Activated CD8-positive, alpha-beta memory T cell treated with anti-CD3 and anti-CD28 coated beads, Interleukin-2, amount 50 U/mL, for 1 hour (primary cell): Measurements from ENCODE around the gene SMPD1.
A peak's percentile ranks its signal among the peaks of the same experiment; 100 is the strongest.
"Not testable (repeated sequence)": the region's sequence is repeated elsewhere in the genome, so short reads cannot be mapped to it uniquely, and the experiment has no call there.

Experiments used
- DNase-seq: peaks from one replicate; pipeline ENCODE4 v3.0.0-alpha.2; 2020; ENCODE audit errors: extremely low read depth

The SMPD1 gene

DNA sequence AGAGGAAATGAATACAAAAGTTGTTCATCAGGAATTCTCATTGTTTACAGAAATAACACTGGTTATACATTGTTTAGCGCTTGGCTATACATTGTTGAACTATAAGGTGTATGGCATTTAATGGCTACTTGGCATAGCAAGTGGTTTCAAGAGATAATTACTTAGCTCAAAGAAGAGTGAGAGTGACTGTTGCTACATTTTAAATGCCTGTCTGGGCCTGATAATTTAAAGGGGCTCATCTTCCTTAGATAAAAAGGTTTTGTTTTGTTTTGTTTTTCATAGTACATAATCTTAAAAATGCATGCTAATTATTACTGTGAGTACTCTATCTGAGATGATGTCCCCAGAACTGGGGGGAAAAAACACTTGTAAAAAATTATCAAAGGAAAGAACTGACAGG, 1.5 kb upstream of the SMPD1 start:
- DNase-seq = no peak

DNA sequence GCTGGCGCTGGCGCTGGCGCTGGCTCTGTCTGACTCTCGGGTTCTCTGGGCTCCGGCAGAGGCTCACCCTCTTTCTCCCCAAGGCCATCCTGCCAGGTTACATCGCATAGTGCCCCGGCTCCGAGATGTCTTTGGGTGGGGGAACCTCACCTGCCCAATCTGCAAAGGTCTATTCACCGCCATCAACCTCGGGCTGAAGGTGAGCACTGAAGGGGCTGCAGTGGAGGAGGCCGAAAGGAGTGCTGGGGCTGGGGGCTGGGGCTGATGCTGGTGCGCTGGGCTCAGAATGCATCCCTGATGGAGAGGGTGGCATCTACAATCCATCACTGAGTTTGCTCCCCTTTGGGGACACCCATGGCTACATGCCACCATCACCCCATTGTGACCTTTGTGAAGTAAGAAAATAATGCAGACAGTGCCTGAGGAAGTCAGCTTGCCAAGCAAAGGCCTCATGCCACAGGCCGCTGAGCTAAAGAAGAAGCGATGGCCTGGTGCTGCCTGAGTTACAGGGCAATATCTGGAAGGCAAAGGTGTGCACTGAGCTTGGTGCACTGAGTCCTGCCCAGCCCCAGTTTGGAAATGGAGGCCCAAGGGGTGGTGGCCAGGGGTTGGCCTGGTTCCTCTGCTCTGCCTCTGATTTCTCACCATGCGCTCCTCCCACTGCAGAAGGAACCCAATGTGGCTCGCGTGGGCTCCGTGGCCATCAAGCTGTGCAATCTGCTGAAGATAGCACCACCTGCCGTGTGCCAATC, 620 bp downstream of the SMPD1 start:
- DNase-seq = no peak

DNA sequence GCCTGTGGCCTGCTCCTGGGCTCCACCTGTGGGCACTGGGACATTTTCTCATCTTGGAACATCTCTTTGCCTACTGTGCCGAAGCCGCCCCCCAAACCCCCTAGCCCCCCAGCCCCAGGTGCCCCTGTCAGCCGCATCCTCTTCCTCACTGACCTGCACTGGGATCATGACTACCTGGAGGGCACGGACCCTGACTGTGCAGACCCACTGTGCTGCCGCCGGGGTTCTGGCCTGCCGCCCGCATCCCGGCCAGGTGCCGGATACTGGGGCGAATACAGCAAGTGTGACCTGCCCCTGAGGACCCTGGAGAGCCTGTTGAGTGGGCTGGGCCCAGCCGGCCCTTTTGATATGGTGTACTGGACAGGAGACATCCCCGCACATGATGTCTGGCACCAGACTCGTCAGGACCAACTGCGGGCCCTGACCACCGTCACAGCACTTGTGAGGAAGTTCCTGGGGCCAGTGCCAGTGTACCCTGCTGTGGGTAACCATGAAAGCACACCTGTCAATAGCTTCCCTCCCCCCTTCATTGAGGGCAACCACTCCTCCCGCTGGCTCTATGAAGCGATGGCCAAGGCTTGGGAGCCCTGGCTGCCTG, 1.4 kb downstream of the SMPD1 start:
- no peak for DNase-seq

DNA sequence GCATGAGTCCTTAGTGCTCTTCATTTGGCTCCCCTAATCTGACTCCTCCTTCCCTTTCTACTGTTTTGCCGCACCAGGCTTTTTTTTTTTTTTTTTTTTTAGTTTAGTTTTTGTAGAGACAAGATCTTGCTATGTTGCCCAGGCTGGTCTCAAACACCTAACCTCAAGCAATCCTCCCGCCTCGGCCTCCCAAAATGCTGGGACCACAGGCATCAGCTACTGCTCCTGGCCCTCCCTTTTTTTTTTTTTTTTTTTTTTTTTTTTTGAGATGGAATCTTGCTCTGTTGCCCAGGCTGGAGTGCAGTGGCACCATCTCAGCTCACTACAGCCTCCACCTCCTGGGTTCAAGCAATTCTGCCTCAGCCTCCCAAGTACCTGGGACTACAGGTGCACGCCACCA, 2.0 kb downstream of the SMPD1 start:
- DNase-seq = not testable (repeated sequence)

DNA sequence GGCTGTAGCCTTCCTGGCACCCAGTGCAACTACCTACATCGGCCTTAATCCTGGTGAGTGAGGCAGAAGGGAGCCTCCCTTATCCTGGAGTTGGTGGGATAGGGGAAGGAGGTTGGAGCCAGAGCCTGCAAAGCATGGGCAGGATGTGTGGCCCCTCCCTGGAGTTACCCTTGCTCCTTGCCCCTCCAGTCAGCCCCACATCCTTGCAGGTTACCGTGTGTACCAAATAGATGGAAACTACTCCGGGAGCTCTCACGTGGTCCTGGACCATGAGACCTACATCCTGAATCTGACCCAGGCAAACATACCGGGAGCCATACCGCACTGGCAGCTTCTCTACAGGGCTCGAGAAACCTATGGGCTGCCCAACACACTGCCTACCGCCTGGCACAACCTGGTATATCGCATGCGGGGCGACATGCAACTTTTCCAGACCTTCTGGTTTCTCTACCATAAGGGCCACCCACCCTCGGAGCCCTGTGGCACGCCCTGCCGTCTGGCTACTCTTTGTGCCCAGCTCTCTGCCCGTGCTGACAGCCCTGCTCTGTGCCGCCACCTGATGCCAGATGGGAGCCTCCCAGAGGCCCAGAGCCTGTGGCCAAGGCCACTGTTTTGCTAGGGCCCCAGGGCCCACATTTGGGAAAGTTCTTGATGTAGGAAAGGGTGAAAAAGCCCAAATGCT, 3.9 kb downstream of the SMPD1 start:
- DNase-seq = no peak

DNA sequence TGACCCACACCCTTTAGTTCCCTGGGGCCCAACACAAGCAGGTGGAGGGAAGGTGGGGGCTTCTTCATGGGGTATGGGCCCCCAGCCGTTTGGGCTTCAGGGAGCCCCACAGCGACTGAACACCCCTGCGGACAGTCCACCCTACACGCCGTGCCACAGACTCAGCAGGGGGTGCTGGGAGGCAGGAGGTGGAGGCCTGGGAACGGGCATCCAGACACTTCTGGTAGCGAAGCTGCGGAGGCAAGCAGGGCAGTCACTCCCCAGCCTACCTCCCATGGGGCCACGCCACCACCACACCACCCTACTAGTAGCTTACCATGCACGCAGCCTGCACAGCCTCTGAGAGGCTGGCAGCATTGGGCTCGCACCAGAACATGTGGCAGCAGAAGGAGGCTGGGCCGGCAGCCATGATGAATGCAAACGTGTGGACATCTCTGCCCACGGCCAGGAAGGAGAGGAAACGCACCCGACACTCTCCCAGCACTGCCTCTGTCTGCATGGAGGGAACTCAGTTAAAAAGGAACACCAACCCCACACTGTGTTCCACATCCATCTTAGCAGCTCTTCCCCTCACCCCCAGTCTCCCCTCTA, 5.3 kb downstream of the SMPD1 start:
- no peak for DNase-seq

DNA sequence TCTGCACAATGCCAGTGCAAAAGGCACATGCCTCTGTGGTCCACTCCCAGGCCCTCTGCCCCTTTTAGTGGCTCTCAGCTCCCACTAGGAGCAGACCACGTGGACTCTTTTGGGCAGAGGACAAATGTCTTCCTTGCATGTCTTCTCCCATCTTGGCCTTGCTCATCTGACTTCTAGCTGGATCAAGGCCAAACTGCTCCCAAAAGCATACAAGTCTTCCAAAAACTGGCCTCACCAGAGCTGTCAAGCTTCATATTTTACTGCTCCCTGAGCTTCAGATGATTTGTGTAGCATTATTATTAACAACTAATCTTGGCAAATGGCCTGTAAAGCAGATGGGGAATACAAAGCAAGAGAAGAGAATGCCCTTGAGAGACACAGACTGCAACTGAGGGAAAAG, 6.9 kb downstream of the SMPD1 start:
- DNase-seq = no peak

DNA sequence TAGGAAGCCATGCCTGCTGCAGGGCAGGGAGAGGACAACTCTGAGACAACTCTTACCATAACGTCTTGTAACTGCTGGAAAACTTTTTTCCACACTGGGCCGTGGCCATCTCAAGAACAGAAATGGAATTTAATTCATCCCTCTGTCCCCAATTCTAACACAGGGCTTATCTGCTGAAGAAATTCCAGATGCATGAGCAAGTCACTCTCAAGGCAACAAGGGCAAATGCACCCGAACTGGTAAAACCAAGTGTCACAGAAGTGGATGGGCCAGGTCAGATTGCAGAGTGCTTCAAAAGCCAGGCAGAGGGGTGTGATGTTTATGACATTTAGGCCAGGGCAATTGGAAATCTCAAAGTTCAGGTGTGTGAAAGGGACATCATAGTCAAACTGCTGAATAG, 7.4 kb downstream of the SMPD1 start:
- no peak for DNase-seq

DNA sequence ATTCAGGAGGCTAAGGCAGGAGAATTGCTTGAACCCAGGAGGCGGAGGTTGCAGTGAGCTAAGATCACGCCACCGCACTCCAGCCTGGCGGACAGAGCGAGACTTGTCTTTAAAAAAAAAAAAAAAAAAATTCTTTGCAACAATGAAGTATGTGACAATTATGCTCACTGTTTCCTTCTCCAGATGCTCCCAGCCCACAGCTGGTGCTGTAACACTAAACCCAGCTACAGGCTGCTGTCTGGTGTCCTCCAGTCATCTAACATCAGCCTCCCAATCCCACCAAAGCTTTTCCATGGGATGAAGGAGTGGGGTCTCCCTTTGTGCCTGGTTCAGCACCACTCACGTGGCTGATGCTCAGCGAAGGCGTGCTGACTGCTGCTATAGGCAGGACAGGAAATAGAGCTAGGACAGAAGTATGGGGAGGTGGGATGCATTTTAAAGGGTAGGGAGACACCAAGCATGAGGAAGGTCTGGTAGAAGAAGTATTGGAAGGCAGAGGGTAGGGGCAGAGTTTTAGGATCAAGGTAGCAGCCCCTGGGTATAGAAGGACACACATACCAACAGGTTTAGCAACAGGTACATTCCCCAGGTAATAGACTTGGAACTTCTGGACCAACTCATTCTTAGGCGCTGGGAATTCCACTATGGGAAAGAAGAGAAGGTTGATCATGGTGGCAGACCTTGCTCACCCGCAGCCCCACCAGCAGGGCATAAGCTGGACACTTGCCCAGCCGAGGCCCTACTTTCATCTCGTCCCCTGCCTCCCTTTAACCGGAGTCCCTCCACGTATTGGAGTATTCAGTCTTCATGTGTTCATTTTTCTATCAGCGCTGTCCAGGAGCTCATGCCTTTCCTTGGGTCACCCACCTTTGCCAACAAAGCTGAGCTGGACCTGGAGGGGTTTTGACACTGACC, 10.4 kb downstream of the SMPD1 start:
- no peak for DNase-seq

DNA sequence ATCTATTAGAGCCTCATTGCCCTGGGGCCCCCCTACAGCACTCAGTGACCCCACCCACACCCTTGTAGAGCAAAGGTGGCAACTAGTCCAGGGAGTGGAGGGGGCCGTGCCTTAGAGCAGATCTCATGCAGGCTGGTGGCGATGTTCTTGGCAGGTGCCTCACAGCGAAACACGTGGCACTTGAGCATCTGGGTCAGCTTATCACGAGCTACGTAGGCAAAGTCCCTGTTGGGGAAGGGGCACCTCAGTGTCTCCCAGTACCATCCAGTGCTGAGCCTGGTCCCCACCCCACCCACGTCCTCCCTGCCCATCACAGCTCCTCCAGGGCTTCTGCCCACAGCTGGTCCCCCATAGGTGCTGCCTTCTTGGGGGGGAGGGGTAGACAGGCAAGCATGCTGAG, 11.2 kb downstream of the SMPD1 start:
- DNase-seq = no peak

DNA sequence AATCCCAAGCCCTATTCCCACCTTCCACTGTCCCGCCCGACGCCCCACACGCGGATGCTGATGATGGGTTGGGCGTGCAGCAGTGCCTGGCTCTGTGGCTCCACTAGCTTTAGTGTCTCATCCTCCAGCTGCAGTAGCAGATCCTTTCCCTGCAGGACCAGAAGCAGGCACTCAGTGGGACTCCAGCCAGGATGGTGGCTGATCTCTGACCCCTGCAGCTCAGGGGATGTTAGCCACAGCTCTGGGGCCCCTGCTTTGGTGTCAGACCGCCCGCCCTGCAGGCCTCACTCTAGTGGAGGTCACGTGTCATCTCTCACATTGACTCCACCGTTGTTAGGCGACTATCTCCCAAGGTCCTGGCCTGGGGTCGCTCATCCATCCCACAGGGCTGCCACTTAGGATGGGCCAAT, 11.8 kb downstream of the SMPD1 start:
- DNase-seq = no peak

DNA sequence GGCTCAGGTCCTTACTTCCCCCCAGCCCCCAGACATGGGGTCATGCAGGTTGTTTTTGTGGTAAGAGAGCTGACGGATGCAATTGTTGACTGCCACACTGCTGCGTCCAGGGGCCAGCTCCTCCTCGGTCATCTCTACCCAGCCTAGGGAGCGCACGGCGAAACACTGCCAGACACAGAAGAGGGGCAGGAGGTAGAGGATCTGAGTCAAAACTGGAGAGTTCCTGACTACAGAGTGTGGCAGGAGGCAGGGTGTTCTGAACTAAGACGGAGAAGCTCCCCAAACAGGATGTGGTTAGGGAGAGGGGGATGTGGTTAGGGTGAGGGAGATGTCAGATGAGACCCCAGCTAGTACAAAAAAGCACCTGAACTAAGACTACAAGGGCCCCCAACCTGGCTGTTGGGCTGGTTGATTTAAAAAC, 12.3 kb downstream of the SMPD1 start:
- DNase-seq = peak; percentile 61

DNA sequence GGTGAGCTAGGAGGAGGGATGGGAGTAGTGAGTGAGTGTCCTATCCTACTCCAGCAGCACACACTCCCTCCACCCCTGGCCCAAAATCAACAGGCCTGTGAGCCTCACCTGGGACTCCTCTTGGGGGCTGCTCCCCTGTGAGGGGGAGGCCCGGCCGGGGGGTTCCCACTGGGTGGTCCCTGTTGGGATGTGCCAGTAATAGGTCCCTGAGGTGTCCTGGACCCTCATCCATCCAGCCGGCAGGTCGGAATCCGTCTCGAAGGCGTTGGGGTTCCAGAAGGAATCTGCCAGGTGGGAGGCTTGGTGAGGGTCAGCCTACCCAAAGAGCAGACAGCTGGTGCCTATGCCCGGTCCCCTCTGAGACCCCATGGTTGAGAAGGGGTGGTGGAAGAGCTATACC, 13.3 kb downstream of the SMPD1 start:
- no peak for DNase-seq

DNA sequence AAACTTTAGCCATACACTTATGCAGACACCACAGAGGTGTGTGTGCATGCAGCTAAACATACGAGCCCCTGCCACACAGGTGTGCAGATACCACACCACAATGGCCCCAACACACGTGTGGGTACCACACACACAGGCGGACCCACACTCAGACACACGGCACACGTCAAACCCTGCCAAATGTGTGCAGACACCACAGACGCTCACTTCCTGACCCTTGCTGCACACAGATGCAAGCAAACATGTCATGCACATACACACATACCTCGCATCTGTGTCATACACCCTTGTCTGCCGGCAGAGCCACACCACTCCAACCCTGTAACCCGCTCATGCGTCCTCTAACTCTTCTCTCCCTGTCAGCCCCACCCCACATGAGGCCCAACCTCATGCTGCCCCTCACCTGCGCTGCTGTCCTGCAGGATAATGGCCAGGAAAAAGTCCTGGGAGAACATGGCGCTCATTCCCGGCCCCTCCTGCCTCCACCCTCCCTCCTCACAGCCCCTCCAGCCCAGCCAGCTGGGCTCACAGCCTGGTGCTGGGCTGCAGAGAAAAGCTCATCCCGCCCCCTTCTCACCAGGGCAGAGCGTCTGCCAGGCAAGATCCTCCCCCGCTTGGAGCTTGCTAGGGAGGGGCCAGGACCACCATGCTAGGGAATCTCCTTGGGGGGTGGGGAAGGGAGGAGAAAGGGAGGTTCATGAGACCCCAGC, 14.2 kb downstream of the SMPD1 start:
- DNase-seq = no peak

DNA sequence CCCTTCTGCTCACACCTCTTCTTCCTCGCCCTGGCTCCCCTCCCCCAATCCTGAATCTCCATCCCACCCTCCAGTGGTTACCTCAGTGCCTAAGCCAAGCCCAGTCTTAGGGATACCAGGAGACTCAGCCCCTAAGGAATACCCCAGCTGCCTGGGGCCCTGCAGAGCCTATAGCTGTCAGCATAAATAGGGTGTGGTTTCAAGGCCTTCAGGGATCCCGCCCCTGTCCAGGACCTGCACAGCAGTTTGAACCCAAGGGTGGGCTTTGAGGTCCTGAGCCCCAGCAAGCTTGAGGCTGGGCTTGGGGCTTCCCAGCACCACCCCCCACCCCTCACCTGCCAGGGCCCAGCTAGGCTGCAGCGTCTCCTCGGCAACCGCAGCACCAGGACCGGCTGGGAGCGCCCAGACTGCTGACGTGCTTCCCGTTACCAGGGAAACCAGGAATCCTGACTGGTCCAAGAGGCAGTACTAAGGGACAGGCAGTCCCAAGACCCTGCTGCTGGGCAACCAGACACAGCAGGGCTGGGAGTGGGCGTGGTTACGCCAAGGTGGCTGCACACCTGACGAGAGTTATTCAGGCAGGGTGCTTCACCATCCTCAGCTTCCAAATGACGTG, 14.9 kb downstream of the SMPD1 start:
- DNase-seq = no peak

DNA sequence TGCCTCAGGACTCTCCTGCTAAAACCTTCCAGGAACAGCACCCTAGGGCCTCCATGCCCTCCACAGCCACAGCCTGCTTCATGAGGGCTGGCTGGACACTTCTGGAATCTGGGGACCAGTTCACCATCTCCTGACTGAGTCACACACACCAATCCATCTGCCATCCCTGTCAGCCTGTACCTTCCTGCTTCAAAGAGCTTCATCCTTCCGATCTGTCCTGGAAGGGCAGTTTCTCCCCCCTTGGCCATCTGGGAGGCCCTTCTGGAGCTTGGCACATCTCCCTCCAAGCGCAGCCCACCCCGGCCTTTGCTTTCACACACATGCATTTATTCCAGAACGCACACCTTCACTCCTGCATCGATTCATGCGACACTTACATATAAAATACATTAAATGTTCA, 15.6 kb downstream of the SMPD1 start:
- DNase-seq = no peak

DNA sequence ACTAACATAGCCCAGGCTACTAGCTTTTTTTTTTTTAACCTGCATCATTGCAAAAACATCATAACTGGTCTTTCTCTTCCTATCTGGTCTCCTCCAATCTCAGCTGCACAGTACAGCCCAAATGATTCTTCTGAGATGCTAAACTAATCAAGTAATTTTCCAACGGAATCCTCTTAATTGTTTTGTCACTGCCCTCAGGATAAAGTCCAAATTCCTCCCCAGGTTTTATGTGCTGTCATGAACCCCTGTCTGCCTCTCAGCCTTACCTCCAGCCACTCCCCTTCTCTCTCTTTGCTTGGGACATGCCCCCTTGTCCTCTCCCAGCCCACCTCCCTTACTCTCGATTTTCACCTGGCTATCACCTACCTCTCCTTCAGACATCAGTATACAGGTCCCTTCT, 16.1 kb downstream of the SMPD1 start:
- no peak for DNase-seq

DNA sequence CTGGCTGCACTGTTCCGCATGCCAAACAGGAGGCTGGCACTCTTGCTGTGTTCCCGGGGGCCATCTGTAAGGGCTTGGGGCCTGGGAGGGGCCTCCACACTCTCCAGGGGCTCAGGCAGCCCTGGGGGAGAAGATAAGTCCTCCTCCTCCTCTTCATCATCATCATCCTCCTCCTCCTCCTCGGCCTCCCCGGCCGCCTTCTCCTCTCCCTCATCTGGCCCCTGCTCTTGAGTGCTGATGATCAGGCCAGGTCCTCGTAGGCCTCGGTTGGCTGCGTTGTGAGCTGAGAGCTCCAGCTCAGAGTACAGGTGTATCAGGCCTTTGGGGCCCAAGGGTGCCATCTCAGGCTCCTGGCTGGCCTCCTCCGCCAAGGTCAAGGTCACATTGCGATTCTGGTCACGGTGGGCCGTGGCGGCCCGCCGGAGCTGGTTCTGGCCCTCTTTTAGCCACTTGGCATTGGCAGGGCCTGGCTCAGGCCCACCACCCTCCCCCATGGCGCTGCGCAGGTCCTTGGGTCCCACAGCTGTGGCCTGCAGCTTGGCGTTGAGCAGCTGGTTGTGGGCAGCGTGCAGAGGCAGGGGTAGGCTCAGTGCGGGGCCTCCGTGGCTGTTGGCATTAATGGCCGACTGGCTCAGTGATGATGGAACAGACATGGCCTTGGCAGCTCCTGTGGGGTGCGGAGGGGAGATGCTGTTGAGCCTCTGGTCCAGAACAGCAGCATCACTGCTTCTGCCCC, 20.6 kb downstream of the SMPD1 start:
- DNase-seq = no peak

DNA sequence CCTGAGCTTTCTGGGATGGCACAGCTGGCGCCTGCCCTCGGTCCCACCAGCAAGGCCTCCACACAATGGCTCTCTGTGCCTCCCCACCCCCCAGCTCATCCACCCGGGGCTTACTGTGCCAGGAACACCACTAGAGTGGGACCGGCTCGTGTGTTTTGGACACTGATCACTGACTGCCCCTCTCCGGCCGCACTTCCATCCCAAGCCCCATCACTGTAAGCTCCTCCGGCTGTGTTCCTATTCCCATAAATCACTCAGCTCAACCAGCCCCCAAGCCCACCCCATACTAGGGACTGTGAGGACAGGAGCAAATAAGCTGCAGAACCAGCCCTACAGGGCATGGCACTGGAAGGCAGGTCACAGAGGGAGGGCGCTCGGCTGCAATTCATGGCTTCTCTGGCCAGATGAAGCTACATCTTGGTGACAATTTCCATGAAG, 21.3 kb downstream of the SMPD1 start:
- DNase-seq = no peak

DNA sequence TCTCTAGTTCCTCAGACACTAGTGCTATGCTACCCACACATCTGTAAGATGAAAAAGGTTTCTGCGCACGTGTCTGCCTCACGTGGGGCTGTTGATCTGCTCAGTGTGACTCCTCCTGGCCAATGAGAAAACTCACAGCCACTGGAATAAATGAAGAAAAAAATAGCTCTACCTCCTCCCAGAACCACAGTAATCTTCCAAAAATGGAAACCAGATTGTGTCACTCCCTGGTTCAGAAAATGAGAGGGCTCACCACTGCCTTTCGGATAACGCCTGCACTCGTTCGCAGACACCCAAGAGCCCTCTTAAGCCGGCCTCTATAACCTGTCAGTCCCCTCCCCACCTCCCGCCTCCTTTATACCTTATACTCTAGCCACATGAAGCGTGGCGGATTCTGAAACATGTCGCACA, 23.5 kb downstream of the SMPD1 start:
- peak; percentile 49 for DNase-seq
